Heart left ventricle (tissue), 13 donors: ENCODE measurements around the gene SLC25A3.

Experiments used
- CTCF ChIP-seq, 12 donors: fragments of 200-600 bp; sonication (generic) in 4 of 12; IDR thresholded peaks; one replicate each; pipeline versions ENCODE4 v1.5.0 to v1.8.0; 2018 to 2022; ENCODE audit warnings: antibody characterized with exemption in 12 of 12, mild to moderate bottlenecking in 5 of 12
- POLR2A ChIP-seq, 2 donors: fragments of 450-650 bp; IDR thresholded peaks; one replicate each; pipeline ENCODE4 v1.6.1; 2017; ENCODE audit warnings: antibody characterized with exemption in 2 of 2, mild to moderate bottlenecking in 2 of 2, moderate library complexity in 2 of 2
- donor health status: ischemic (EF 13 %, LVEDD 7.1; RV severe dilation, severe dysfunction).
- donor health status: DM: no; HTN: yes; CAD: no.
- donor health status: DM: no; HTN: no; CAD: no.
- donor health status: ischemic (EF 25% LVEDD 6.9; RV normal size, moderate dysfunction).
- donor health status: ischemic (EF 25% LVEDD 5.7; RV mildly dilated, moderate dysfunction).
- donor health status: ischemic (EF 35%, LVEDD 5.7; RV mildly dilated, moderate dysfunction).
- donor health status: nonischemic (EF 11% LVEDD 7.7; RV severe dilation, severe dysfunction).
- donor health status: DM: yes; HTN: yes; CAD: no.
- donor health status: PGD.
- donor health status: ischemic (EF 29% LVEDD 5.4; RV normal size, mild dysfunction).
- donor health status: nonischemic (EF 23%, LVEDD 6.1; RV moderate dilation, normal function).

DNA sequence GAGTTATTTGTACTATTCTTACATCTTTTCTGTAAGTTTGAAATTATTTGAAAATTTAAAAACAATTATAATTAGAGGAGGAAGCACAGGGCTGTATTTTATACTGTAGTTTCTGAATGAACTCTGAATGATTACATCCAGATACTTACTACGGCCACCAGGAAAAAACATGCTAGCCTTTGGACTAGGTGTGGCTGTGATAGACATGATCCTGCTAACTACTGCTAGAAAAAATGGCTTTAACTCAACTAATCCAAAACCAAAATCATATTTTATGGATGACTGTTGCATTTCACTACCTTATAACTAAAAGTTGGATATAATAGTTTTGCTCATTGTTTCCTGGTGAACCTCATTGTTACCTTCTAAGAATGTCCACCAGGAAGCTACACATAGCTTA is 15.1 kb upstream of the SLC25A3 start:
- TF ChIP-seq CTCF (IDR thresholded peaks at IDR 0.05), result no peak
- TF ChIP-seq POLR2A (IDR thresholded peaks at IDR 0.05), result no peak
